ENCODE measurements around the gene HPGDS. TPM values are rescaled to one million over a fixed set of nuclear protein-coding genes. Genes with fewer than 3 reads are reported as not detected.
A peak's percentile ranks its signal among the peaks of the same experiment; 100 is the strongest.

HPGDS gene
- total RNA-seq, 1 experiment from 2014 or later, result not detected

- Mint-ChIP-seq H3K4me3 (no peak overlapping the region), H3K27ac (no peak overlapping the region), H3K4me1 (no peaks in the 10 kb centered on the region), H3K9me3 (no peaks in the 10 kb centered on the region), H3K36me3 (no peaks in the 10 kb centered on the region), H3K27me3 (ENCODE audit: low read depth) (no peaks in the 10 kb centered on the region)
- CTCF ChIA-PET, result interaction anchor here (1.1 kb wide), 1 partner anchor 12 kb away, joined by 3 read pairs; no protein-coding TSS in a partner anchor
- no peak for ATAC-seq
- POLR2A ChIA-PET, result no interaction called here
- no peak for DNase-seq (ENCODE audit: low spot score)
- TF ChIP-seq RORB (CRISPR knock-in tag; IDR thresholded peaks at IDR 0.05), result no peak
Observed at GRCh38 chr4:94345969-94346368, 3.3 kb upstream of the HPGDS start.

- no peaks in the 10 kb centered on the region for H3K36me3 Mint-ChIP-seq
- DNase-seq (ENCODE audit: low spot score) (no peak), ATAC-seq (no peak)
- H3K4me3 Mint-ChIP-seq, result no peak overlapping the region
- no peaks in the 10 kb centered on the region for H3K27me3 Mint-ChIP-seq (ENCODE audit: low read depth)
- TF ChIP-seq ZNF396 (CRISPR knock-in tag; IDR thresholded peaks at IDR 0.05; ENCODE audit: borderline replicate concordance) (no peak), GRHL2 (CRISPR knock-in tag; IDR thresholded peaks at IDR 0.05; ENCODE audit: insufficient replicate concordance, severe bottlenecking) (no peak), HMGA2 (CRISPR knock-in tag; IDR thresholded peaks at IDR 0.05) (no peak), ATF1 (CRISPR knock-in tag; IDR thresholded peaks at IDR 0.05) (no peak), E2F5 (CRISPR knock-in tag; IDR thresholded peaks at IDR 0.05) (no peak)
- H3K9me3 Mint-ChIP-seq, result no peaks in the 10 kb centered on the region
- no peak overlapping the region for H3K27ac Mint-ChIP-seq
- POLR2A ChIA-PET, result no interaction called here
- H3K4me1 Mint-ChIP-seq, result no peaks in the 10 kb centered on the region
- CTCF ChIA-PET, result interaction anchor here (1.1 kb wide), 1 partner anchor 11 kb away, joined by 3 read pairs; no protein-coding TSS in a partner anchor
Observed at GRCh38 chr4:94345266-94345665, 2.6 kb upstream of the HPGDS start.

- Mint-ChIP-seq H3K4me1 (no peaks in the 10 kb centered on the region), H3K36me3 (no peaks in the 10 kb centered on the region), H3K4me3 (no peak overlapping the region), H3K27ac (no peak overlapping the region), H3K9me3 (no peaks in the 10 kb centered on the region), H3K27me3 (ENCODE audit: low read depth) (no peaks in the 10 kb centered on the region)
- no peak for DNase-seq (ENCODE audit: low spot score)
- ATAC-seq, result peak; percentile 85
- CTCF ChIA-PET, result interaction anchor here (0.7 to 1.5 kb wide), 7 partner anchors 10 to 781 kb away, joined by 3 to 6 read pairs (median 3); no protein-coding TSS in a partner anchor
- POLR2A ChIA-PET, result no interaction called here
- no peak for TF ChIP-seq CTCF (IDR thresholded peaks at IDR 0.05)
- TF ChIP-seq ZNF219 (CRISPR knock-in tag; IDR thresholded peaks at IDR 0.05; ENCODE audit: borderline replicate concordance), result no peak
- TF ChIP-seq E2F4 (CRISPR knock-in tag; IDR thresholded peaks at IDR 0.05; ENCODE audit: borderline replicate concordance, low read depth), result no peak
- no peak for TF ChIP-seq GTF2I (CRISPR knock-in tag; conservative IDR thresholded peaks at IDR 0.05)
- TF ChIP-seq ATF3 (CRISPR knock-in tag; conservative IDR thresholded peaks at IDR 0.05), result no peak
- TF ChIP-seq KAT7 (CRISPR knock-in tag; IDR thresholded peaks at IDR 0.05; ENCODE audit: borderline replicate concordance), result no peak
- no peak for TF ChIP-seq ZNF232 (CRISPR knock-in tag; IDR thresholded peaks at IDR 0.05)
- no peak for TF ChIP-seq E2F5 (CRISPR knock-in tag; IDR thresholded peaks at IDR 0.05)
- no peak for TF ChIP-seq ARID4B (CRISPR knock-in tag; IDR thresholded peaks at IDR 0.05; ENCODE audit: borderline replicate concordance)
- TF ChIP-seq PRDM15 (CRISPR knock-in tag; IDR thresholded peaks at IDR 0.05), result no peak
- no peak for TF ChIP-seq USF1 (CRISPR knock-in tag; IDR thresholded peaks at IDR 0.05)
Observed at GRCh38 chr4:94344457-94344856, 1.8 kb upstream of the HPGDS start.
